ENCODE results near the gene IGF2R.

The IGF2R gene

GRCh38 chr6:159996087-159996622 is 27.3 kb downstream of the IGF2R start:
- no peak overlapping the region for H3K4me2 ChIP-seq (ENCODE audit: low read depth, low read length)
- no peak overlapping the region for H3K4me3 ChIP-seq (ENCODE audit: low read length)
- no peaks in the 10 kb centered on the region for H3K27me3 ChIP-seq (replicated peaks; ENCODE audit: insufficient read depth, low read length)
- H3K9ac ChIP-seq (ENCODE audit: low read length): no peak overlapping the region
- H3K79me2 ChIP-seq (ENCODE audit: low read length): peaks cover 97% of the 10 kb centered on the region
- peaks cover 26% of the 10 kb centered on the region for H3K4me1 ChIP-seq (ENCODE audit: low read length)
- no peaks in the 10 kb centered on the region for H4K20me1 ChIP-seq (ENCODE audit: insufficient read depth, low read length)
- peaks cover 8% of the 10 kb centered on the region; the same call in 1 of the 2 replicates for H3F3A ChIP-seq (ENCODE audit: insufficient read depth, low read length)
- H3K36me3 ChIP-seq (replicated peaks; ENCODE audit: insufficient read depth, low read length): no peaks in the 10 kb centered on the region
- H3K27ac ChIP-seq (ENCODE audit: low read length): no peak overlapping the region
- no peaks in the 10 kb centered on the region for H3K9me2 ChIP-seq (replicated peaks; ENCODE audit: insufficient read depth, low read length)
- H3K9me3 ChIP-seq (replicated peaks; ENCODE audit: insufficient read depth, low read length): no peaks in the 10 kb centered on the region
- no peak for DNase-seq
- TF ChIP-seq CTCF (IDR thresholded peaks at IDR 0.05; ENCODE audit: low read length) (no peak), EZH2 (optimal IDR thresholded peaks at IDR 0.05; ENCODE audit: low read depth, low read length) (no peak), EZH2phosphoT487 (IDR thresholded peaks at IDR 0.05; ENCODE audit: low read length) (no peak)
- no peak overlapping the region for H2AFZ ChIP-seq (ENCODE audit: low read length)

GRCh38 chr6:159996626-159997497 is 28.0 kb downstream of the IGF2R start:
- no peak for DNase-seq
- Histone ChIP-seq H2AFZ (ENCODE audit: low read length) (no peak overlapping the region), H3K9me2 (replicated peaks; ENCODE audit: insufficient read depth, low read length) (no peaks in the 10 kb centered on the region), H3K4me1 (ENCODE audit: low read length) (peaks cover 25% of the 10 kb centered on the region), H3K79me2 (ENCODE audit: low read length) (peaks cover 97% of the 10 kb centered on the region), H3K27ac (ENCODE audit: low read length) (no peak overlapping the region), H3K27me3 (replicated peaks; ENCODE audit: insufficient read depth, low read length) (no peaks in the 10 kb centered on the region), H3K4me3 (ENCODE audit: low read length) (no peak overlapping the region), H3K4me2 (ENCODE audit: low read depth, low read length) (no peak overlapping the region), H3K36me3 (replicated peaks; ENCODE audit: insufficient read depth, low read length) (no peaks in the 10 kb centered on the region), H3K9ac (ENCODE audit: low read length) (no peak overlapping the region), H3F3A (ENCODE audit: insufficient read depth, low read length) (peaks cover 8% of the 10 kb centered on the region; the same call in 1 of the 2 replicates), H4K20me1 (ENCODE audit: insufficient read depth, low read length) (no peaks in the 10 kb centered on the region), H3K9me3 (replicated peaks; ENCODE audit: insufficient read depth, low read length) (no peaks in the 10 kb centered on the region)
- TF ChIP-seq EZH2phosphoT487 (IDR thresholded peaks at IDR 0.05; ENCODE audit: low read length) (no peak), CTCF (IDR thresholded peaks at IDR 0.05; ENCODE audit: low read length) (no peak), EZH2 (optimal IDR thresholded peaks at IDR 0.05; ENCODE audit: low read depth, low read length) (no peak)

GRCh38 chr6:159997498-159998101 is 28.7 kb downstream of the IGF2R start:
- Histone ChIP-seq H3K4me2 (ENCODE audit: low read depth, low read length) (no peak overlapping the region), H3K27me3 (replicated peaks; ENCODE audit: insufficient read depth, low read length) (no peaks in the 10 kb centered on the region), H3K4me3 (ENCODE audit: low read length) (no peak overlapping the region), H3F3A (ENCODE audit: insufficient read depth, low read length) (peaks cover 7% of the 10 kb centered on the region; the same call in 1 of the 2 replicates), H3K9me2 (replicated peaks; ENCODE audit: insufficient read depth, low read length) (no peaks in the 10 kb centered on the region), H3K4me1 (ENCODE audit: low read length) (peaks cover 19% of the 10 kb centered on the region), H3K27ac (ENCODE audit: low read length) (no peak overlapping the region), H3K9ac (ENCODE audit: low read length) (no peak overlapping the region), H3K36me3 (replicated peaks; ENCODE audit: insufficient read depth, low read length) (no peaks in the 10 kb centered on the region), H2AFZ (ENCODE audit: low read length) (no peak overlapping the region), H3K79me2 (ENCODE audit: low read length) (peaks cover 95% of the 10 kb centered on the region), H4K20me1 (ENCODE audit: insufficient read depth, low read length) (no peaks in the 10 kb centered on the region), H3K9me3 (replicated peaks; ENCODE audit: insufficient read depth, low read length) (no peaks in the 10 kb centered on the region)
- DNase-seq: no peak
- no peak for TF ChIP-seq EZH2phosphoT487 (IDR thresholded peaks at IDR 0.05; ENCODE audit: low read length)
- TF ChIP-seq EZH2 (optimal IDR thresholded peaks at IDR 0.05; ENCODE audit: low read depth, low read length): no peak

Measured in MM.1S (cell line).